GM10266 (cell line): Measurements from ENCODE around the gene ELAVL1.

Experiments
- DNase-seq: peaks from one replicate; pipeline ENCODE4 v3.0.0; 2012; ENCODE audit errors: extremely low spot score
- CTCF ChIP-seq: IDR thresholded peaks from 2 replicates; pipeline ENCODE4 v1.5.1; 2012; ENCODE audit warnings: mild to moderate bottlenecking, low read depth; ENCODE audit not compliant: control insufficient read depth, insufficient read depth; ENCODE audit errors: missing control alignments

The ELAVL1 gene

GRCh38 chr19:7908742-7909461 lies 96.5 kb downstream of the ELAVL1 start:
- DNase-seq: no peak
- TF ChIP-seq CTCF: no peak
